Stimulated activated naive CD4-positive, alpha-beta T cell (primary cell): Measurements from ENCODE around the gene EFS.

ENCODE experiments used
- DNase-seq, 6 experiments: peaks; one replicate each; lab custom pipeline; 2025; lab: John Stamatoyannopoulos, UW

EFS gene

DNA sequence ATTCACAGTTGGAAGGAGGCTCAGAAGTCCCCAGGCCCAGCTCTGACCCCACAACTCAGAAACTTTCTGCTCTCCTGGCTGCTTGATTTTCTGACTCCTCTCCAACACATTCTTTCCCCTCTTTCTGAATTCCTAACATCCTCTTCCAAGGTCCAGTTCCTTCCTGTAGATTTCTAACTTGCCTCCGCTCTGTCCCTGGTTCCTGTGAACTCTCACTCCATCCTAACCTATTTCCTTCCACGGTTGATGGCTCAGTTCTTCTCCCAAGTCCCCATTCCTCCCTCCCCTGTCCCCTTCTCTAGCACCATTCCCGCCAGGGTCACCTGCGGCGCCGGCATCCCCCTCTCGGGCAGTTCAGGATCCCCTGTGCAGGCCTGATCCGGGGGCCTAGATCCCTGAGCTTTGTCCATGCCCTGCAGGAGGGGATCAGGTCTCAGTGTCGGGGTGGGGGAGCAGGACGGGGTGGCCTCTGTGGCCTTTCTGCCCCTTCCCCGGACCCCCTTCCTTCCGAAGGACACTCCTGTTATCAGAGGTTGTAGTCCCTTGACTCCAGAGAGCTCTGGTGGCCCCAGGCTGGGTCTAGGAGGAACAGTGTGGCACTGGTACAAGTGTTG lies 6.3 kb downstream of the EFS start:
- DNase-seq, result no peak

DNA sequence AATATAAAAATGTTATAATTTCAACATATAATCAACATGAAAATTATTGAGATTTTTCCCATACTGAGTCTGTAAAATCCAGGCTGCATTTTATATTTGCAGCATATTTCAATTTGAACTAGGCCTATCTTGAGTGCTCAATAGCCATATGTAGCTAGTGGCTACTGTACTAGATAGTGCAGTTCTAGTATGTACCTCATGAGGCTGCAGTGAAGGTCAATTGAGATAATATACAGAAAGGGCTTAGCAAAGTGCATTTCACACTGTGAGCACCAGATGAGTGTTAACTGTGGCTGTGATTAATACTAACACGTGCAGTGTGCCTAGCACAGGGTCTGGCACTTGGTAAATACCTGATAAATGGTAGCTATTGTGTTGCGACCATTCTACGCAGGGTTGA lies 6.9 kb downstream of the EFS start:
- no peak for DNase-seq

DNA sequence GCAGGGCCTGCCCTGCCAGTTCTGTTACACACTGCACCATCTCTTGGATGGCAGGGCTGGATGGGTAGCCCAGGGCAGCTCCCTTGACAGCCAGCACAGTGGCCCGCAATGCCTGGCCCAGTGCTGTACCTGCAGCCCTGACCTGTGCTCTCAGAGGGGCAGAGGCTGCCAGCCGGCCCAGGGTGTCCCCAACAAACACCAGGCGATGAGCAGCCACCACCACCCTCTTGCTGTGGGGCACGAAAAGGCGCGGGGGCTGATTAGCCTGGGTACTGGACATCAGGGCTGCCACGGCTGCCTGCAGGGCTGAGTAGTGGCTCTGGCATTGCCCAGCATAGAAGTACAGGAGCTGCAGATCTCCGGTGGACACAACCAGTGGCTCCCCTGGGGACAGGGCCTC lies 7.7 kb downstream of the EFS start:
- DNase-seq, result no peak

DNA sequence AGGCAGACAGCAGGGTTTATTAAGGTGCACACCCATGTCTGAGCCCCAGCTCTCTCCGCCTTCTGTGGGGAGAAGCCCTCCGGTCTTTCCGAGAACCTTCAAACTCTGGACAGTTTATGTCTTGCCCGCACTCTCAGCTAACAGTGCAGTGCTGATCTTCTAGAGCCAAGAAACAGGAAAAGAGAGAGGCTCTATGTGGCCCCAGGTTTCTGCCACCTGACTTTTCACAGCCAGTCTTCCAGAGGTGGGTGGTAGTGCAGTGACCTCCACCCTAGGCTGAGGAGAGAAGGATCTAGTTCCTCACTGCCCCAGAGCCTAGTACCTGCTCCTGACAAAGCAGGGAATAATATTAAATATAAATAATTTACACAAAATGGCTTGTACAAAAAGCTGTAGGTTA lies 8.3 kb downstream of the EFS start:
- DNase-seq, result no peak

DNA sequence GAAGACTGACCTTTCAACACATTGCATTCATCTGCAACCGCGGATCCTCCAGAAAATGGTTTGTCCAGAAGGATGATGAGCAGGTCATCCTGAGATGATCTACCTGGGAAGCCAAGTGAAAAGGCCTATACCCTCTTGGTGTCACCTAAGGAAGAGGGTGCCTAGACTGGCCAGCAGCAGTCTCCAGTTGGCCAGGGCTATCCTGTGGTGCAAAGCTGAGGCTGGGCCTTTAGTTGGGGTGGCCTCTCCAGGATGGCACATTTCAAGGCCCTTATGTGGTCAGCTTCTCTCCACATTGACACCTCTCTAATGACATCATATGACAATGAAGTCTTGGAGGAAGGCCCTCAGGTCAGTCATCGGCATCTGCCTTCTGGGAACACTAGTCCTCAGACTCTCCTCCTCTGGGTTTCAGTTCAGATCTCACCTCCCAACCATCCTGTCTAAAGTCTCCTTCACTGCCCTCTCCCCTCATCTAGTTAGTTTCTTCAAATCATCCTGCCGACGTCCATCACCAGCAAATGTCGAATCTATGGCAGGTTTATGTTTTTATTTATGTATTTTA lies 9.0 kb downstream of the EFS start:
- DNase-seq, result no peak

DNA sequence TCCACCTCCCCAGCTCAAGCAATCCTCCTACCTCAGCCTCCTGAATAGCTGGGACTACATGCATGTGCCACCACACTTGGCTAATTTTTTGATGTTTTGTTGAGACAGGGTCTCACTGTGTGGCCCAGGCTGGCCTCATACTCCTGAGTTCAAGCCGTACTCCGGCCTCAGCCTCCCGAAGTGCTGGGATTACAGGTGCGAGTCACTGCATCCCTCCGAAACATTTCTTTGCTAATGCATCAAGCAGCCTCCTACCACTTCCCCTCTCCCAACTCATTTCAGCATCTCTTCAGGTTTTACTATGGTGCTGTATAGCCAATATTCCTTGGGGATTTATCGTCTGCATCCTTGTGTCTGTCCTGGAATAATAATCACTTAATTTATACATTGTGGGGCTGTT lies 10.0 kb downstream of the EFS start:
- no peak for DNase-seq

DNA sequence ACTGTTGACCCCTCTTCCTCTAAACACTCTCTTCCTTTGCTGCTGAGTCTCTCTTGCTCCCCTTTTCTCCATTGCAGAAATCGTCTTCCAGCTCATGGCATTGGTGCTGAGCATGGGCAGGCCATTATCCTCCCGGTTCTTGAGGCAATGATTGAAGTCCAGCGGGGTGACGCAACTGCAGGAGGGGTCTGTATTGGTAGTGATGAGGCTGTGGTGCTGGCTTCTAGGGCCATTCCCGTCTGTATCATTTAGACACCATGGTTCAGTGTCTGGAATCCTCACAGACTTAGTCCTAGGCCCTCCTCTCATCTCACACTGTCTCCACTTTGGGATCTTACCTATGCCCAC lies 11.6 kb downstream of the EFS start:
- DNase-seq, result no peak

DNA sequence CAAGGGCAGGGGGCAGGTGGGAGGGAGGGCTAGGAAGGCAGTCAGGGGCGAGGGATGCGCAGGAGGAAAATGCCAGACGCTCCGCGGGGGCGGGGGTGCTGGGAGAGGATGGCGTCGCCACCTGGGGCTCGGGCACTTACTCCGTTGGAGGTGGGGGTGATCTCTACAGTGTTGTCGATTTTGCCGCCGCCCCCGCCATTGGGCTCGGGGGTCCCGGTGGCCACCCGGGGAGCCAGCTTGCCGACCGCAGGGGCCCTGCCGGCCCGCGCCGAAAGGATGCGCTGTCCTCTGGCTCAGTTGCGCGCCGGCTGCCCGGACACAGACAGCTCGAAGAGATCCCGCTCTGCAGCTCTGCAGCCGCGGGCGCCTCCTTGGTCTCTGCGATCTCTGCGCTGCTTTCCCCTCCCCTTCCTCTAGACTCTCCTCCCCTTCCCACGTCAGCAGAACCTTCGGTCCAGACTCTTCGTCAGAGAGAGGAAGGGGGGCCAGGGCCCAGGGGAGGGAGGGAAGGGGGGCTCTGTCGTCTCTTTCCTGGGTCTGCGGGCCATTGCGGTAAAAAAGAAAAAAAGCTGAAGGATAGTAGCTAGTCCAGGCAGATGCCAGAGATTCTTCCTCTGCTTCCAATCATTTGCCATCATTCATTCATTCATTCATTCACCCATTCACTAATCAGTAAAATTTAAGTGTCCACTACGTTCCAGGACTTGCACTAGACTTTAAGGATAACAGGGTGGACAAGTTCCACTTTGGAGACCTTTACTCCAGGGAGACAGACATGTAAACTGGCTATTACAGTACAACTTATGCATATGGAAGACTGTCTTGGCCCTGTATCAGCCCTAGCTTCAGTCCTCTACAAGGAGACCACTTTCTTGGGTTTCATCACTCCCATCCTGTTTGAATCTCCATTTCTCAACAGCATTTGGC lies 12.2 kb downstream of the EFS start, which contains the start of gene SLC22A17:
TSS of gene SLC22A17 (minus strand) at position 382 of the 927 bp plus-strand sequence.
- DNase-seq, result peak; percentile 57 to 73 (median 64)

DNA sequence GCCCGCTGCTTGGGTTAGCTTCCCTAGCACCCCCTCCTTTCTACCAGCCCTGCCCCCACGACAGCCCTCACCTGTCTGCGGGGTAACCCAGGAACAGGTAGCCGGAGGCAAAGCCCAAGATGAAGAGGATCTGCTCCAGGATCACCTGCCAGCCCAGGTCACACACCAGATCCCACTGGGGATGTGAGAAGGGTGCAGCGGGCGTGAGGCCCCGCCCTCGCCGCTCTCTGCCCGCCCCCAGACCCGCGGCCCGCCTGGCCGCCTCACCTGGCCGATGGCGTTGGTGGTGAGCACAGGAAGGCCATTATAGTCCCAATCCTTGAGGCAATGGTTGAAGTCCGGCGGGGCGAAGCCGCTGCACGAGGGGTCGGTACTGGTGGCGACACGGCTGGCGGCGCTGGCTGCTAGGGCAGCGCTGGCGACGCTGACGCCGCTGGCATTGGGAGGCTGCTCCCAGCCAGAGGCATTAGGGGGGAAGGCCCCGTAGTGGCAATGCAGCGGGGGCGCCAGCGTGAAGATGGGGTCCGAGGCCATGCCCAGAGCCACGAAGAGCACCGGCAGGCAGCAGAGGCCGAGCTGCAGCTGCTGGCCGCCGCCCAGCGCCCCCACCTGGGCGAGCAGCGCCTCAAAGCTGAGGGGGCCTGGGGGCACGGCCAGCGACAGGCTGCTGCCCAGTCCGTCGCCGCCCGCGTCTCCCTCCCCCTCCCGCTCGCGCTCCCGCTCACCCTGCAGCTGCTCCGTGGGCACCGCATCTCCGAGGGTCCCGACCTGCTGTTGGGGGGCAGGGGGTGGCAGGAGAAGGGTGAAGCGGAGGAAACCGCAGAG lies 13.1 kb downstream of the EFS start:
- DNase-seq, result peak in 1 of 6 experiments; percentile 16

DNA sequence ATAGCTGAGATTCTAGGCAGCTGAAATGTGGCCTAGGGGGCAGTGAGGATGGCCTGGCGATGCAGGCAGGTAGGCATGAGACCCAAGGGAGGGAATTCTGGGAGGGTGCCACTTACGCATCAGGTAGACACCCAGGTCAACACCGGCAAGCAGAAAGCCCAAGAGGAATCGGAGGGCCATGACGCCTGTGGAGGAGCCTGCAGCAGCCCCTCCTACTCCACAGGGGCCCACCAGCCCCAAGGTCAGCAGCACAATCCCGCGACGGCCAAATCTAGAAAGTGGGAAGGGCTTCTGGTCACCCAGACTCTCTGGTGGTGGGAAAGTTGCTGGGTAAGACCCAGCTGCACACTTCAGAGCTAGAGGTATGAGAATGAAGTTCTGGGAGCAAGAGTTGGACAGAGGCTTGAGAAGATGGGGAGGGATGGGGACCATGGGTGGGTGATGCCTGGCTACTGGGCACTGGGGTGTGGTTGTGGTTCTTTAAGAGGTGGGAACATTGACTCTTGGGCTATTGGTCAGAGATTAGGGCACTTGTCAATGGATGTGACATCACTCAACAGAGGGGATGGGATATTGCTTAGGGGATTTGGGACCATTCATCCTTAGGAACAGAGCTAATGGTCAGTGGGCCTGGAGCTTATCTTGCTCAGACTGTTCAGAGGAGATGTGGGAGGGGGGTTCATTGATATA lies 15.7 kb downstream of the EFS start:
- DNase-seq, result no peak

DNA sequence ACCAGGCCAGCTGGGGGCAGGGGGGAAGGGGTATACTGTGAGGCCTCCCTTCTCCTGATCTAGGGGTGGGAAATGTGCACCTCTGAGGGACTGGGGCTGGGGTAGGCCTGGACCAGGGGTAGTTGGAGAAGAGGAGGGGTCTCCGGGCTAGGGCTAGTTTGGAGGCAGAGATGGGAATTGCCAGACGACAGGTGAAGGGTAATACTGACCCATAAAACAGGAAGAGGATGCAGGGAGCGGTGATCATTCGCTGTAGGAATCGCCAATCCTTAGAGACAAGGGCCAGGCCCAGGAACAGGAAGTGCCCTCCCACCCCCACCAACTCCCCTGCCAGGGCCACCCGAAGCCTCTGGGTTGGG lies 16.7 kb downstream of the EFS start:
- DNase-seq, result no peak

DNA sequence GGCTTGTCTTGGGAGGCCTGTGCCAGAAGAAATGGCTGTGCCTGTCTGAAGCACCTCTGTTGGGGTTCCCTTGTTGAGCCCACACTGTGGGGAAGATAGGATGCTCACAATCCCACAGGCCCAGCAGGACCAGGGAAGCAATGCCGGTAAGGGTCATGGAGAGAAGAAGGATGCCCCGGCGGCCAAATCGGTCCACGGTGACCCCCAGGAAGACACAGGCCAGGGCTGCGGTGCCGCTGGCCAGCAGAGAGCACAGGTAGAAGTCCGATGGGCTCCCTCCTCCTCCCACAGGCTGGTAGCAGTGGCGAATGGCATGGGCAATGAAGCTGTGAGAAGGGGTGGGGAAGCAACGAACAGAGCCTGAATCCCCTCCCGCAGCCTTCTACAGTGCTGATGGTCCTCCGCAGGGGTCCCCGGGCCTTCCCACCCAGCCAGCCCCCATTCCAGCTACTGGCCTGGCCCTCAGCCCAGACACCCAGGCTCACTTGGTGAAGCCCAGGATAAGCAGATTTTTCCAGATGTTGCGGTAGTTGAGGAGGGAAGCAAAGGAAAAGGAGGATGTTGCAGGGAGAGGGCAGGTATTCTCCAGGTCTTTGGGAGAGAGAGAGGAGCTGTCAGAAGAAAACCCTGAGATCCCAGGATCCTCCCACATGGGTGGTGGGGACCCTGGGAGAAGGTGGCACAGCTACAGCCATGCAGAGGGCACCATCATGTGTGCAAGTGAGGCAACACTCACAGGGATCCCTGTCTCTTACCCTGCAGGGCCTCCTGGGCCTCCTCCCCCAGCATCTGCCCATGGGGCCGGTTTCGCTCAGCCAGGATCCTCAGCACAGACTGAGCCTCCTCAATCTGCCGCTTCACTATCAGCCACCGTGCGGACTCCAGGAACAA lies 17.3 kb downstream of the EFS start:
- no peak for DNase-seq

DNA sequence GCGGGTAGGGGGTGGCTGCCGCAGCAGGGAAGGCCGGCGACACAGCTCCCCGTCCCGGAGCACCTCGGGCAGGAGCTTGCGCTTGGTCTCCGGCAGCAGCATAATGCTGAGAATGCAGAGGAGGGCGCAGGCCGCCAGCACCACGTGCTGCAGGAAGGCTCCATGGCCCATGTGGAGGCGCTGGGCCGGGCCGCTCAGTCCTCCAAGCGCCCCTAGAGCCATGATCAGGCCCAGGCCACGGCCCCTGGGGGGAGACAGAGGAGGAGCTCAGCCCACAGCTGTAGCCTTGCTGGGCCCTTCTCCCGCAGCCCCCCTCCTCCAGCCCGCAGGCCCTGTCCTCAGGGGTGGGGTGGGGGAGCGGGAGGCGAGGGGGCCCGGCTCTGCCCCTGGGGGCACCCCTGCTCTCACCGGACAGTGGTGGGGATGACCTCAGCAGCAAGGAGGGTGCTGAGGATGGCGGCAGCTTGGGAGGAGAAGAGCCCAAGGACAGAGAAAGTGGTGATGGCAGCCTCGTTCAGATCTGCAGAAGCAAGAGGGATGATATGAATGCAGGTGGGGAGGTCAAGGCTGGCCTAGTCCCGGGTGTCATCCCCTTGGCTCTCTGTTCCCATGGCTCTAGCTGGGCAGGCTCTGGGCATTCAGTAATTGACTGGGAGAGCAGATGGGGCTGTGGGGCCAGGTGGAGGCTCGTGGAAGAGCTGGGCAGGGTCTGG lies 18.1 kb downstream of the EFS start:
- no peak for DNase-seq

DNA sequence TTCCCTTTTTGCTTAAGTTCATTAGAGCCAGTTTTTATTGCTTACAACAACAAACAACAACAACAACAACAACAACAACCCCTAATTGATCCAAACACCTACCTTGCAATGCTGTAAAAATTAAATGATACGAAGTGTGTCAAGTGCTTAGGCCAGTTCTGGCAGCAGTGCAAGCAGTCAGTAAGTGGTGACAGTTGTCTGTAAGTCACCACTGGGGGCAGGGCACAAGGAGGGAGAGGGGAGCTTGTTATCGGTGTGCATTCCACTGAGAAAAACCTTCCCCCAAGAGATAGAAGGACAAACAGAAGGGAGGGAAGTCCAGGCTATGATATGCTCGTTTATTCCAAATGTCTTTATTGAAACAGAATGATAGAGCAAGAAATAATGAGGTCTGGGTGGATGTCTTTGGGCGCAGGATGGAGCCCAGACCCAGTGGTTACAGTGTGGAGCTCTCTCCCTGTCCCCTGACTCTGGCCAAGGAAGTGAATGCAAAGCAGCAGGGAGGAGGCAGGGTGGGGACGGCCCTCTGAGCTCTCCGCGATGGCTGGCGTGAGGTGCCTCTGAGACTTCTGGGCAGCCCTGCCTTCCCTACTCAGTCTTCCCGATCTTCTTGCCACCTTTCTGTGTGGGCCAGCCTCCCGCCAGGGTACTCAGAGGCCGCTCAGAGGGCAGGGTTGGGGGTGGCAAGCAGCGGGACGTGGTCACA lies 18.8 kb downstream of the EFS start:
- no peak for DNase-seq

DNA sequence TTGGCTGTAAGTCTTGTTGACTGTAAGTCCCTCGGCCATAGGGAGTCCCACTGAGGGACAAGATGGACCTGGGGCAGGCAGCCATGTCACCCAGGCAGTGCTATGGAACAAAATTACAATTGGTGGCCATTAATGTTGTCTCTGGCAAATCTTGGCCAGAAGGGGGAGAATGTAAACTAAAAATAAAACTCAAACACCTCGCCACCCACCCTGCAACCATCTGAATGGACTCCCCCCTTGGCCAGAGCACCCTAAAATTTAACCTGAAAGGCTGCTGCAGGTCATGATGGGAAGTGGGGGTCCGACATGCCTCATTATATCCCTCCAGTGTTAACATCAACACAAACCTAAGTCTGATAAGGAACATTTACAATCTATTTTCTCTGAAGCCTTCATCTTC lies 20.5 kb downstream of the EFS start:
- no peak for DNase-seq

DNA sequence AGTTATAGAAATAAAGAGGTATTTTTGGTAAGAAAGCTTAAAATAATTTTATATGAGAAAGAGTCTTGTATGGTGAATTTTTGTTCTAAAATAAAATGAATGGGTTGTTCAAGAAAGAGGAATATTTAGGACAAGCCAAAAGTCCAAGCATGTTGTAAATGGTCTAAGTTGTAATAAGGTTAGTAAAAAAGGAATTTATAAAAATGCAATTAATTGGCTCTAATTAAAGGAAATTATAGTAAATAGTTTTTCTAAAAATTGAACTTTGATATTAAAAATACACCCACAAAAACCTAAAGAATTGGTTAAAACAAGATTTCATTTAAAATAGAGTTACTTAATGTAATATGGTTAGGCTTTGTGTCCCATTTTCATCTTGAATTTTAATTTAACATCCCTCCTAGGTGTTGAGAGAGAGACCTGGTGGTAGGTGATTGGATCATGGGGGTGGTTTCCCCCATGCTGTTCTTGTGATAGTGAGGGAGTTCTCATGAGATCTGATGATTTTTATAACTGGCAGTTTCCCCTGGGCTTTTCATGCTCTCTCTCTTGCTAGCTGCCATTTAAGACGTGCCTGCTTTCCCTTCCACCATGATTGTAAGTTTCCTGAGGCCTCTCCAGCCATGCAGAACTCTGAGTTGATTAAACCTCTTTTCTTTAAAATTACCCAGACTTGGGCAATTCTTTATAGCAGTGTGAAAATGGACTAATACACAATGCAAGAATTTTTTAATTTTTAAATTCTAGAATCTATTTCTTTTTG lies 25.3 kb downstream of the EFS start:
- no peak for DNase-seq

DNA sequence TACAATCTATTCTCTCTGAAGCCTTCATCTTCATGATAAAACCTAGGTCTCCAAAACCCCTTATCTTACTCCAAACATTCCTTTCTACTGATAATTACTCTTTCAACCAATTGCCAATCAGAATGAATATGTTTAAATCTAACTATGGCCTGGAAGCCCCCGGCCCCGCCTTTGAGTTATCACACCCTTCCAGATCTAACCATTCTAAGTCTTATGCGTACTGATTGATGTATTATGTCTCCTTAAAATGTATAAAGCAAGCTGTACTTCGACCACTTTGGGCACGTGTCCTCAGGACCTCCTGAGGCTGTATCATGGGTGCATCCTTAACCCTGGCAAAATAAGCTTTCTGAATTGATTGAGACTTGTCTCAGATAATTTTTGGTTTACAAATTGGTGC lies 29.3 kb downstream of the EFS start:
- no peak for DNase-seq

DNA sequence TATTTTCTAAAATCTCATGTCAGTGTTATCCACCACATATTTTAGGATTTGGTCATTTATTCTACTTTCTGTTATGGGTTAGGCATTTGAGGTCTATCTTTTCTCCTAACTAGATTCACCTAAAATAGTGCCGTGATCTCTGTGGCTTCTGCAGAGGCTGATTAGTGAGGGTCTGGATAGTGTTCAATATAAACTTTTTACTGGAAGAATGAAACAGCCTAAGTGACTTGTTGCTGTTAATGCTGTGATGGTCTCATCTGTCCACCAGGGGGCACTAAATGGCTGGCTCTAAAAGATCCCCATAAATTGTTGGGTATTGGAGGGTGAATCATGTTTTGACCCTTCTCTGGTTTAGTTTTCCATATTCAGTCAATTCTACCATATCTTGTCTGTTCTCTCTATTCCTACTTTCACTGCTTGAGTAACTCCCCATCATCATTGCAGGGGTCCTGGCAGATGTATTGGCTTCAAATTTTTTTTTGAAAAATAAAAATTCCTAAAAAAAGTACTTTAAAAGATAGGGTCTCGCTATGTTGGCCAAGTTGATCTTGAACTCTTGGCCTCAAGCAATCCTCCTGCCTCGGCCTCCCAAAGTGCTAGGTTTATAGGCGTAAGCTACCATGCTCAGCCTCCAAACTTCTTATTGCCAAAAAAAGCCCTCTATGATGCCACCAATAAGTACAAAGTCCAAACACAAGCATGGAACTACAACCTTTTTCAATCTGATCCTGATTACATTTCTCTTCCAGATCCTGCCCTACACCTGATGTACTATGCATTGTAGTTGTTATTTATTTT lies 36.8 kb downstream of the EFS start:
- peak; percentile 6 to 66 (median 54) for DNase-seq
